H9 (cell line): ENCODE measurements around the gene OAS3. TPM values are rescaled to one million over a fixed set of nuclear protein-coding genes. Genes with fewer than 3 reads are reported as not detected.

ENCODE experiments used
- DNase-seq: peaks from one replicate; pipeline ENCODE4 v3.0.0-alpha.2; 2017
- H2AFZ ChIP-seq: one replicate; pipeline ENCODE4 v1.6.1; 2013; ENCODE audit warnings: mild to moderate bottlenecking, low read length, control low read depth, moderate library complexity
- H2AK5ac ChIP-seq: 2 replicates; pipeline ENCODE4 v1.6.1; 2013; ENCODE audit warnings: low read length, control low read depth, mixed read lengths; ENCODE audit not compliant: insufficient read length
- H2BK120ac ChIP-seq: one replicate; pipeline ENCODE4 v1.6.1; 2013; ENCODE audit warnings: low read depth, mild to moderate bottlenecking, low read length, control low read depth, inconsistent platforms; ENCODE audit not compliant: poor library complexity, severe bottlenecking
- H2BK12ac ChIP-seq: 2 replicates; pipeline ENCODE4 v1.6.1; 2013; ENCODE audit warnings: low read length, control low read depth, mixed read lengths, low read depth; ENCODE audit not compliant: insufficient read length
- H2BK15ac ChIP-seq: 2 replicates; pipeline ENCODE4 v1.6.1; 2013; ENCODE audit warnings: low read depth, low read length, control low read depth
- H2BK20ac ChIP-seq: one replicate; pipeline ENCODE4 v1.6.1; 2013; ENCODE audit warnings: low read depth, mild to moderate bottlenecking, low read length, control low read depth, inconsistent platforms; ENCODE audit not compliant: poor library complexity, severe bottlenecking
- H2BK5ac ChIP-seq: 2 replicates; pipeline ENCODE4 v1.6.1; 2013; ENCODE audit warnings: low read length, control low read depth, mixed read lengths; ENCODE audit not compliant: insufficient read length
- H3K14ac ChIP-seq: 2 replicates; pipeline ENCODE4 v1.6.1; 2013; ENCODE audit warnings: low read length, control low read depth; ENCODE audit not compliant: insufficient read depth
- H3K18ac ChIP-seq: 2 replicates; pipeline ENCODE4 v1.6.1; 2013; ENCODE audit warnings: low read depth, mild to moderate bottlenecking, mixed read lengths, low read length, control low read depth; ENCODE audit not compliant: insufficient read length
- H3K23ac ChIP-seq: 2 replicates; pipeline ENCODE4 v1.6.1; 2013; ENCODE audit warnings: low read length, control low read depth, mixed read lengths, low read depth; ENCODE audit not compliant: insufficient read length
- H3K23me2 ChIP-seq: 2 replicates; pipeline ENCODE4 v1.6.1; 2013; ENCODE audit warnings: low read depth, mild to moderate bottlenecking, mixed read lengths, low read length, control low read depth; ENCODE audit not compliant: insufficient read length, poor library complexity, severe bottlenecking
- H3K27ac ChIP-seq: 2 replicates; pipeline ENCODE4 v1.5.1; 2013; ENCODE audit warnings: low read length, control low read depth, mixed read lengths, low read depth; ENCODE audit not compliant: insufficient read length
- H3K27me3 ChIP-seq: 2 replicates; pipeline ENCODE4 v1.6.1; 2013; ENCODE audit warnings: low read length, control low read depth, inconsistent platforms; ENCODE audit not compliant: insufficient read depth
- H3K4ac ChIP-seq: 2 replicates; pipeline ENCODE4 v1.6.1; 2013; ENCODE audit warnings: low read depth, mild to moderate bottlenecking, control low read depth, inconsistent platforms, low read length, moderate library complexity
- H3K4me1 ChIP-seq: 2 replicates; pipeline ENCODE4 v1.6.1; 2013; ENCODE audit warnings: low read length, control low read depth, inconsistent platforms; ENCODE audit not compliant: insufficient read depth
- H3K4me2 ChIP-seq: 2 replicates; pipeline ENCODE4 v1.6.1; 2013; ENCODE audit warnings: low read length, control low read depth, mixed read lengths; ENCODE audit not compliant: insufficient read length, insufficient read depth
- H3K56ac ChIP-seq: 2 replicates; pipeline ENCODE4 v1.6.1; 2013; ENCODE audit warnings: low read depth, mild to moderate bottlenecking, mixed read lengths, low read length, control low read depth; ENCODE audit not compliant: insufficient read length
- H3K79me1 ChIP-seq: 2 replicates; pipeline ENCODE4 v1.6.1; 2013; ENCODE audit warnings: low read depth, mild to moderate bottlenecking, moderate library complexity, low read length, control low read depth, inconsistent platforms; ENCODE audit not compliant: insufficient read depth, poor library complexity, severe bottlenecking
- H3K79me2 ChIP-seq: 2 replicates; pipeline ENCODE4 v1.6.1; 2013; ENCODE audit warnings: low read length, control low read depth, inconsistent platforms; ENCODE audit not compliant: insufficient read depth
- H3K9ac ChIP-seq: 2 replicates; pipeline ENCODE4 v1.6.1; 2013; ENCODE audit warnings: low read length, control low read depth, mixed read lengths; ENCODE audit not compliant: insufficient read length; ENCODE audit errors: extremely low read depth
- H3K9me3 ChIP-seq: one replicate; pipeline ENCODE4 v1.6.1; 2013; ENCODE audit warnings: low read depth, low read length, inconsistent platforms; ENCODE audit not compliant: control insufficient read depth
- H3T11ph ChIP-seq: one replicate; pipeline ENCODE4 v1.6.1; 2013; ENCODE audit warnings: mild to moderate bottlenecking, low read length, control low read depth, inconsistent platforms
- H4K20me1 ChIP-seq: one replicate; pipeline ENCODE4 v1.6.1; 2013; ENCODE audit not compliant: control insufficient read depth, insufficient read length, insufficient read depth
- H4K5ac ChIP-seq: 2 replicates; pipeline ENCODE4 v1.6.1; 2013; ENCODE audit warnings: low read depth, mild to moderate bottlenecking, mixed read lengths, low read length, control low read depth; ENCODE audit not compliant: insufficient read length
- H4K8ac ChIP-seq: replicated peaks from 2 replicates; pipeline ENCODE4 v1.6.1; 2013; ENCODE audit warnings: low read length, control low read depth, mixed read lengths, low read depth; ENCODE audit not compliant: insufficient read length
- H4K91ac ChIP-seq: 2 replicates; pipeline ENCODE4 v1.6.1; 2013; ENCODE audit warnings: low read depth, mild to moderate bottlenecking, moderate library complexity, mixed read lengths, low read length, control low read depth; ENCODE audit not compliant: insufficient read length
- H3K27ac Mint-ChIP-seq, 3 experiments: 2 replicates in 2 of 3; 3 replicates in 1 of 3; pipeline ENCODE4 v1.8.0; 2020 to 2021; ENCODE audit warnings: mixed read lengths in 3 of 3, mild to moderate bottlenecking in 1 of 3, moderate library complexity in 1 of 3
- H3K27me3 Mint-ChIP-seq: 2 replicates; pipeline ENCODE4 v1.8.0; 2021; ENCODE audit warnings: low read depth, mild to moderate bottlenecking, moderate library complexity, mixed read lengths
- H3K36me3 Mint-ChIP-seq, 3 experiments: 2 replicates in 2 of 3; 3 replicates in 1 of 3; pipeline ENCODE4 v1.8.0; 2020 to 2021; ENCODE audit warnings: low read depth in 3 of 3, mixed read lengths in 3 of 3; ENCODE audit not compliant: insufficient read depth in 1 of 3
- H3K4me1 Mint-ChIP-seq, 2 experiments: 2 replicates each; pipeline ENCODE4 v1.8.0; 2020; ENCODE audit warnings: mixed read lengths in 2 of 2
- H3K4me3 Mint-ChIP-seq, 2 experiments: 2 replicates in 1 of 2; 3 replicates in 1 of 2; pipeline ENCODE4 v1.8.0; 2020 to 2021; ENCODE audit warnings: mild to moderate bottlenecking in 2 of 2, mixed read lengths in 2 of 2, moderate library complexity in 1 of 2
- H3K9me3 Mint-ChIP-seq, 2 experiments: 2 replicates in 1 of 2; 3 replicates in 1 of 2; pipeline ENCODE4 v1.8.0; 2020; ENCODE audit warnings: mild to moderate bottlenecking in 2 of 2, mixed read lengths in 2 of 2, moderate library complexity in 1 of 2
- CTCF ChIP-seq: fragments of 200-600 bp; sonication (generic); conservative IDR thresholded peaks from 3 replicates; pipeline ENCODE4 v1.8.0; 2021; ENCODE audit warnings: antibody characterized with exemption, mild to moderate bottlenecking
- WGBS: extraction: QIAGEN DNeasy Blood & Tissue Kit; methylation state at CpG from one replicate; pipeline ENCODE4 v1.1.7; 2013; ENCODE audit warnings: missing lambda C conversion rate, low lambda C conversion rate, mixed read lengths; ENCODE audit not compliant: insufficient read length; ENCODE audit errors: extremely low coverage; 5-methylcytosine and 5-hydroxymethylcytosine counted together
- total RNA-seq: library from RNA; stranded (reverse); gene quantifications from 2 replicates; pipeline ENCODE4 v1.2.1, GENCODE V29; 2021

The OAS3 gene
- total RNA-seq, 1 experiment from 2014 or later, result 0.81 TPM

- Histone ChIP-seq H3K27ac (no peak overlapping the region), H2BK20ac (no peak overlapping the region), H4K91ac (no peak overlapping the region), H2AK5ac (no peak overlapping the region), H3K23me2 (peaks cover 3% of the 10 kb centered on the region), H3K4me2 (no peak overlapping the region), H3K9ac (no peak overlapping the region), H2AFZ (no peak overlapping the region), H3K9me3 (no peaks in the 10 kb centered on the region), H4K20me1 (no peaks in the 10 kb centered on the region), H3K56ac (no peak overlapping the region), H3K79me2 (no peaks in the 10 kb centered on the region), H4K5ac (no peak overlapping the region), H3K23ac (no peak overlapping the region), H3K4me1 (no peaks in the 10 kb centered on the region), H3K4ac (no peak overlapping the region), H3K27me3 (no peaks in the 10 kb centered on the region), H4K8ac (no peak overlapping the region), H2BK120ac (no peak overlapping the region), H2BK15ac (no peak overlapping the region), H3K14ac (no peak overlapping the region), H2BK5ac (no peak overlapping the region), H3K79me1 (no peaks in the 10 kb centered on the region), H3K18ac (no peak overlapping the region), H3T11ph (no peak overlapping the region), H2BK12ac (no peak overlapping the region)
- no peak overlapping the region for H3K4me3 Mint-ChIP-seq
- H3K27me3 Mint-ChIP-seq, result peaks cover 18% of the 10 kb centered on the region
- no peak for TF ChIP-seq CTCF
- H3K9me3 Mint-ChIP-seq, result peaks cover 15 to 28% of the 10 kb centered on the region in 2 experiments
- H3K4me1 Mint-ChIP-seq, result peaks cover 0 to 2% of the 10 kb centered on the region in 2 experiments; a peak in 1 of 4 replicates
- no peak for DNase-seq
- H3K27ac Mint-ChIP-seq, result no peak overlapping the region
- H3K36me3 Mint-ChIP-seq, result peaks cover 6 to 12% (median 10%) of the 10 kb centered on the region in 3 experiments; a peak in 5 of 7 replicates
- no CpG with 5 or more reads among the region's 14 CpGs for WGBS
These were observed 25.1 kb downstream of the OAS3 start for GRCh38 chr12:112963227-112963861.
